ENCODE measurements around the gene SOX18. TPM values are rescaled to one million over a fixed set of nuclear protein-coding genes. Genes with fewer than 3 reads are reported as not detected.

SOX18 gene
- total and polyA plus RNA-seq, 2 of the 13 experiments (the other 11 are each of a cell fraction or from before 2014, with no cell fraction given) = 1.6 to 1.9 TPM

- 0% methylated on average over 23 of the region's 73 CpGs for WGBS (ENCODE audit: low lambda C conversion rate)
- TF ChIP-seq KLF16 (CRISPR knock-in tag; IDR thresholded peaks at IDR 0.05) (peak in 1 of 2 experiments; percentile 13; a peak in 1 of 4 replicates), ZNF672 (CRISPR knock-in tag; IDR thresholded peaks at IDR 0.05) (no peak), ZNF670 (CRISPR knock-in tag; IDR thresholded peaks at IDR 0.05; ENCODE audit: borderline replicate concordance) (no peak; the same call in 1 of the 2 replicates), ZBTB21 (CRISPR knock-in tag; IDR thresholded peaks at IDR 0.05) (no peak), ZNF563 (CRISPR knock-in tag; IDR thresholded peaks at IDR 0.05) (peak; percentile 66), ZNF333 (CRISPR knock-in tag; IDR thresholded peaks at IDR 0.05; ENCODE audit: borderline replicate concordance) (no peak), REPIN1 (CRISPR knock-in tag; IDR thresholded peaks at IDR 0.05; ENCODE audit: borderline replicate concordance, low read depth) (no peak), E2F2 (CRISPR knock-in tag; IDR thresholded peaks at IDR 0.05; ENCODE audit: borderline replicate concordance) (no peak)
- TF ChIP-seq, protein P1, sequence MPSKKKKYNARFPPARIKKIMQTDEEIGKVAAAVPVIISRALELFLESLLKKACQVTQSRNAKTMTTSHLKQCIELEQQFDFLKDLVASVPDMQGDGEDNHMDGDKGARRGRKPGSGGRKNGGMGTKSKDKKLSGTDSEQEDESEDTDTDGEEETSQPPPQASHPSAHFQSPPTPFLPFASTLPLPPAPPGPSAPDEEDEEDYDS (CRISPR knock-in tag; IDR thresholded peaks at IDR 0.05) = no peak
- TF ChIP-seq, protein P2, sequence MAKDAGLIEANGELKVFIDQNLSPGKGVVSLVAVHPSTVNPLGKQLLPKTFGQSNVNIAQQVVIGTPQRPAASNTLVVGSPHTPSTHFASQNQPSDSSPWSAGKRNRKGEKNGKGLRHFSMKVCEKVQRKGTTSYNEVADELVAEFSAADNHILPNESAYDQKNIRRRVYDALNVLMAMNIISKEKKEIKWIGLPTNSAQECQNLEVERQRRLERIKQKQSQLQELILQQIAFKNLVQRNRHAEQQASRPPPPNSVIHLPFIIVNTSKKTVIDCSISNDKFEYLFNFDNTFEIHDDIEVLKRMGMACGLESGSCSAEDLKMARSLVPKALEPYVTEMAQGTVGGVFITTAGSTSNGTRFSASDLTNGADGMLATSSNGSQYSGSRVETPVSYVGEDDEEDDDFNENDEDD (CRISPR knock-in tag; IDR thresholded peaks at IDR 0.05; ENCODE audit: borderline replicate concordance) = no peak; the same call in 1 of the 2 replicates
- TF ChIP-seq, protein P3, sequence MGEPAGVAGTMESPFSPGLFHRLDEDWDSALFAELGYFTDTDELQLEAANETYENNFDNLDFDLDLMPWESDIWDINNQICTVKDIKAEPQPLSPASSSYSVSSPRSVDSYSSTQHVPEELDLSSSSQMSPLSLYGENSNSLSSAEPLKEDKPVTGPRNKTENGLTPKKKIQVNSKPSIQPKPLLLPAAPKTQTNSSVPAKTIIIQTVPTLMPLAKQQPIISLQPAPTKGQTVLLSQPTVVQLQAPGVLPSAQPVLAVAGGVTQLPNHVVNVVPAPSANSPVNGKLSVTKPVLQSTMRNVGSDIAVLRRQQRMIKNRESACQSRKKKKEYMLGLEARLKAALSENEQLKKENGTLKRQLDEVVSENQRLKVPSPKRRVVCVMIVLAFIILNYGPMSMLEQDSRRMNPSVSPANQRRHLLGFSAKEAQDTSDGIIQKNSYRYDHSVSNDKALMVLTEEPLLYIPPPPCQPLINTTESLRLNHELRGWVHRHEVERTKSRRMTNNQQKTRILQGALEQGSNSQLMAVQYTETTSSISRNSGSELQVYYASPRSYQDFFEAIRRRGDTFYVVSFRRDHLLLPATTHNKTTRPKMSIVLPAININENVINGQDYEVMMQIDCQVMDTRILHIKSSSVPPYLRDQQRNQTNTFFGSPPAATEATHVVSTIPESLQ (CRISPR knock-in tag; conservative IDR thresholded peaks at IDR 0.05) = no peak
- TF ChIP-seq, protein P4, sequence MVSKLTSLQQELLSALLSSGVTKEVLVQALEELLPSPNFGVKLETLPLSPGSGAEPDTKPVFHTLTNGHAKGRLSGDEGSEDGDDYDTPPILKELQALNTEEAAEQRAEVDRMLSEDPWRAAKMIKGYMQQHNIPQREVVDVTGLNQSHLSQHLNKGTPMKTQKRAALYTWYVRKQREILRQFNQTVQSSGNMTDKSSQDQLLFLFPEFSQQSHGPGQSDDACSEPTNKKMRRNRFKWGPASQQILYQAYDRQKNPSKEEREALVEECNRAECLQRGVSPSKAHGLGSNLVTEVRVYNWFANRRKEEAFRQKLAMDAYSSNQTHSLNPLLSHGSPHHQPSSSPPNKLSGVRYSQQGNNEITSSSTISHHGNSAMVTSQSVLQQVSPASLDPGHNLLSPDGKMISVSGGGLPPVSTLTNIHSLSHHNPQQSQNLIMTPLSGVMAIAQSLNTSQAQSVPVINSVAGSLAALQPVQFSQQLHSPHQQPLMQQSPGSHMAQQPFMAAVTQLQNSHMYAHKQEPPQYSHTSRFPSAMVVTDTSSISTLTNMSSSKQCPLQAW (CRISPR knock-in tag; IDR thresholded peaks at IDR 0.05) = peak; percentile 66; the same call in 1 of the 2 replicates
- TF ChIP-seq, protein P5, sequence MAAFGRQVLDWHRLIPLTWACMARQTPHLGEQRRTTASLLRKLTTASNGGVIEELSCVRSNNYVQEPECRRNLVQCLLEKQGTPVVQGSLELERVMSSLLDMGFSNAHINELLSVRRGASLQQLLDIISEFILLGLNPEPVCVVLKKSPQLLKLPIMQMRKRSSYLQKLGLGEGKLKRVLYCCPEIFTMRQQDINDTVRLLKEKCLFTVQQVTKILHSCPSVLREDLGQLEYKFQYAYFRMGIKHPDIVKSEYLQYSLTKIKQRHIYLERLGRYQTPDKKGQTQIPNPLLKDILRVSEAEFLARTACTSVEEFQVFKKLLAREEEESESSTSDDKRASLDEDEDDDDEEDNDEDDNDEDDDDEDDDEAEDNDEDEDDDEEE (CRISPR knock-in tag; IDR thresholded peaks at IDR 0.05) = no peak
Measured at GRCh38 chr20:64079273-64080012, 30.0 kb upstream of the SOX18 start, which contains the start of gene RGS19. Gene RGS19 (minus strand): TSS chr20:64079518. CDS start chr20:64076886, 2,632 bp downstream.

More at GRCh38 chr20:64079273-64080012, 30.0 kb upstream of the SOX18 start, which contains the start of gene RGS19:
- in situ Hi-C loops (cut with HindIII; ENCODE audit: extremely low pct_ligation_motif_present, low pct_unique_long_range_greater_than_20kb) (loop anchor here (5.0 kb wide), 1 partner anchor 38 kb away; no protein-coding TSS in a partner anchor), intact Hi-C loops (cut with micrococcal nuclease; ENCODE audit: unreplicated experiment) (loop anchor here (2.0 kb wide), 1 partner anchor 15 kb away; no protein-coding TSS in a partner anchor)
- Histone ChIP-seq H3K4me2 (ENCODE audit: low read depth, low read length) (peak within 1 kb of the TSS; percentile 99), H3K4me1 (ENCODE audit: insufficient read depth, low read length) (peaks cover 59% of the 10 kb centered on the region), H3K79me2 (ENCODE audit: insufficient read depth, low read length) (no peaks in the 10 kb centered on the region), H4K20me1 (ENCODE audit: insufficient read depth, low read length) (peaks cover 9% of the 10 kb centered on the region; the same call in 1 of the 2 replicates), H3K27ac (ENCODE audit: extremely low read length, insufficient read depth, low read length) (peak within 1 kb of the TSS; percentile 35), H2AFZ (ENCODE audit: low read length) (no peak within 1 kb of the TSS), H3K4me3 (replicated peaks in 1 of 3; ENCODE audit: insufficient read depth in 1 of 3, low read depth in 2 of 3, low read length in 3 of 3) (peak within 1 kb of the TSS; percentile 77 to 89 (median 85)), H3K9ac (ENCODE audit: insufficient read depth, low read depth, low read length) (peak within 1 kb of the TSS; percentile 78), H3K36me3 (replicated peaks in 1 of 2; ENCODE audit: control insufficient read depth in 1 of 2, insufficient read depth in 2 of 2, low read length in 2 of 2) (no peaks in the 10 kb centered on the region), H3K9me3 (ENCODE audit: low read length) (no peaks in the 10 kb centered on the region), H3K27me3 (ENCODE audit: control insufficient read depth in 1 of 2, insufficient read depth in 2 of 2, low read length in 2 of 2) (peaks cover 5 to 15% of the 10 kb centered on the region in 2 experiments; a peak in 4 of 5 replicates)
- POLR2A ChIA-PET = interaction anchor here (0.7 to 4.9 kb wide), 9 partner anchors 10 to 1521 kb away, joined by 3 to 25 read pairs (median 4); partner anchors contain the start of genes PCMTD2, TCEA2, TPD52L2 and UCKL1
- ATAC-seq (peak; percentile 17), DNase-seq (ENCODE audit: low spot score) (peak; percentile 70), FAIRE-seq (no peak)
- BruUV-seq (replicated peaks) = no TSS peak
- CTCF ChIA-PET (ENCODE audit: low intra/inter-chr PET ratio, low total read pairs) = no interaction called here

Data from HepG2 (cell line).